Breast epithelium (tissue), 3 donors: ENCODE measurements around the gene MT1HL1.
"Not testable (repeated sequence)": the region's sequence is repeated elsewhere in the genome, so short reads cannot be mapped to it uniquely, and the experiment has no call there.

Experiments used
- POLR2A ChIP-seq: fragments of 450-650 bp; IDR thresholded peaks from one replicate; pipeline ENCODE4 v1.6.1; 2016; ENCODE audit warnings: antibody characterized with exemption, mild to moderate bottlenecking, moderate library complexity
- POLR2AphosphoS5 ChIP-seq, 3 donors: sonication (generic); formaldehyde crosslinking; IDR thresholded peaks; one replicate each; pipeline ENCODE4 v1.6.1; 2017; ENCODE audit warnings: antibody characterized with exemption in 3 of 3
- TF ChIP-seq, protein P1 (sequence below), 3 donors: fragments of 450-650 bp; IDR thresholded peaks; one replicate each; pipeline ENCODE4 v1.5.1; 2016 to 2017; ENCODE audit warnings: antibody characterized with exemption in 3 of 3, mild to moderate bottlenecking in 3 of 3, moderate library complexity in 3 of 3

DNA sequence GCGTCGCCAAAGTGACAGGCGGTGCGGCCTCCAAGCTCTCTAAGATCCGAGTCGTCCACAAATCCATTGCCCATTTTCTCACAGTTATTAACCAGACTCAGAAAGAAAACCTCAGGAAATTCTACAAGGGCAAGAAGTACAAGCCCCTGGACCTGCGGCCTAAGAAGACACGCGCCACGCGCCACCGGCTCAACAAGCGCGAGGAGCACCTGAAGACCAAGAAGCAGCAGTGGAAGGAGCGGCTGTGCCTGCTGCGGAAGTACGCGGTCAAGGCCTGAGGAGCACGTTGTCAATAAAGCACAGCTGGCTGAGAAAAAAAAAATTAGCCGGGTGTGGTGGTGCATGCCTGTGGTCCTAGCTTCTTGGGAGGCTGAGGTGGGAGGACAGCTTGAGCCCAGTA is 22.8 kb downstream of the MT1HL1 start:
- TF ChIP-seq, protein P1, sequence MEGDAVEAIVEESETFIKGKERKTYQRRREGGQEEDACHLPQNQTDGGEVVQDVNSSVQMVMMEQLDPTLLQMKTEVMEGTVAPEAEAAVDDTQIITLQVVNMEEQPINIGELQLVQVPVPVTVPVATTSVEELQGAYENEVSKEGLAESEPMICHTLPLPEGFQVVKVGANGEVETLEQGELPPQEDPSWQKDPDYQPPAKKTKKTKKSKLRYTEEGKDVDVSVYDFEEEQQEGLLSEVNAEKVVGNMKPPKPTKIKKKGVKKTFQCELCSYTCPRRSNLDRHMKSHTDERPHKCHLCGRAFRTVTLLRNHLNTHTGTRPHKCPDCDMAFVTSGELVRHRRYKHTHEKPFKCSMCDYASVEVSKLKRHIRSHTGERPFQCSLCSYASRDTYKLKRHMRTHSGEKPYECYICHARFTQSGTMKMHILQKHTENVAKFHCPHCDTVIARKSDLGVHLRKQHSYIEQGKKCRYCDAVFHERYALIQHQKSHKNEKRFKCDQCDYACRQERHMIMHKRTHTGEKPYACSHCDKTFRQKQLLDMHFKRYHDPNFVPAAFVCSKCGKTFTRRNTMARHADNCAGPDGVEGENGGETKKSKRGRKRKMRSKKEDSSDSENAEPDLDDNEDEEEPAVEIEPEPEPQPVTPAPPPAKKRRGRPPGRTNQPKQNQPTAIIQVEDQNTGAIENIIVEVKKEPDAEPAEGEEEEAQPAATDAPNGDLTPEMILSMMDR (IDR thresholded peaks at IDR 0.05): not testable (repeated sequence)
- TF ChIP-seq POLR2A; POLR2AphosphoS5 (IDR thresholded peaks at IDR 0.05): not testable (repeated sequence)
